ENCODE data around the gene ARHGEF7. TPM values are rescaled to one million over a fixed set of nuclear protein-coding genes. Genes with fewer than 3 reads are reported as not detected.

Gene ARHGEF7
- total RNA-seq, 2 experiments from 2014 or later = 39.5 to 51.3 TPM

DNA sequence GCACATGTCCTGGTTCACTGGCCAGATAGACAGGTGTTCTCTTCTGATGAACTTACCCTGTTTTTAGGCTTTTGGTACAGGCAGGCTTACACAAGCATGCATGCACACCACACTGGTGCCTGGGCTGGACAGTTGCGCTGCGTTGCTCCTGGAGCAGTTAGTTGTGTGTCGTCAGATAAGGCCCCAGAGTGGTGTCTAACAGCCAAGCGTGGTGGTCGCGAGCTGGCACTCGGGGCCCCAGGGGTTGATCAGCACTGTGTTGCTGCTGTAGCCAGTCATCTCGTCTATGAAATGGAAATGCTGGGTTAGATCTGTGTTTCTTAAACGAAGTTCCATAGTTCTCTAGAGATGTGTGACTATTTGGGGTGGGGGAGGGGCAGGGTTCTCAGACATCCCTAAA lies 180.8 kb downstream of the ARHGEF7 start:
- Histone ChIP-seq H3K79me2 (ENCODE audit: insufficient read depth, low read depth, low read length) (no peaks in the 10 kb centered on the region), H3K4me2 (ENCODE audit: low read length) (no peak overlapping the region), H3K9me3 (ENCODE audit: low read length) (no peaks in the 10 kb centered on the region), H4K20me1 (ENCODE audit: insufficient read depth, low read length) (no peaks in the 10 kb centered on the region), H3K4me1 (ENCODE audit: insufficient read depth, low read length, poor library complexity, severe bottlenecking) (no peaks in the 10 kb centered on the region), H3K36me3 (ENCODE audit: insufficient read depth, low read length) (peaks cover 50% of the 10 kb centered on the region), H2AFZ (ENCODE audit: low read length) (no peak overlapping the region), H3K27ac (ENCODE audit: low read depth, low read length, poor library complexity, severe bottlenecking) (no peak overlapping the region), H3K9me2 (ENCODE audit: insufficient read depth, low read length) (no peaks in the 10 kb centered on the region), H3K4me3 (ENCODE audit: low read depth, low read length, poor library complexity, severe bottlenecking) (no peak overlapping the region)
- DNase-seq (ENCODE audit: low spot score) = no peak
- ChIA-PET POLR2A (no interaction called here), CTCF (ENCODE audit: unreplicated experiment) (no interaction called here)
- intact Hi-C loops (cut with micrococcal nuclease; ENCODE audit: unreplicated experiment) = no loop called here
- TF ChIP-seq EZH2phosphoT487 (IDR thresholded peaks at IDR 0.05; ENCODE audit: borderline replicate concordance, low read depth, low read length) (no peak), CTCF (conservative IDR thresholded peaks at IDR 0.05; ENCODE audit: low read length) (no peak)
- BruUV-seq (replicated peaks) = no TSS peak

GRCh38 chr13:111296417-111296816 lies 181.3 kb downstream of the ARHGEF7 start:
- H3K4me2 ChIP-seq (ENCODE audit: low read length) = no peak overlapping the region
- TF ChIP-seq EZH2phosphoT487 (IDR thresholded peaks at IDR 0.05; ENCODE audit: borderline replicate concordance, low read depth, low read length) (no peak), CTCF (conservative IDR thresholded peaks at IDR 0.05; ENCODE audit: low read length) (no peak)
- no peaks in the 10 kb centered on the region for H3K79me2 ChIP-seq (ENCODE audit: insufficient read depth, low read depth, low read length)
- intact Hi-C loops (cut with micrococcal nuclease; ENCODE audit: unreplicated experiment) = no loop called here
- H3K9me2 ChIP-seq (ENCODE audit: insufficient read depth, low read length) = no peaks in the 10 kb centered on the region
- no peak overlapping the region for H2AFZ ChIP-seq (ENCODE audit: low read length)
- H3K4me3 ChIP-seq (ENCODE audit: low read depth, low read length, poor library complexity, severe bottlenecking) = no peak overlapping the region
- CTCF ChIA-PET (ENCODE audit: unreplicated experiment) = no interaction called here
- POLR2A ChIA-PET = no interaction called here
- no peaks in the 10 kb centered on the region for H3K9me3 ChIP-seq (ENCODE audit: low read length)
- peaks cover 50% of the 10 kb centered on the region for H3K36me3 ChIP-seq (ENCODE audit: insufficient read depth, low read length)
- no peaks in the 10 kb centered on the region for H4K20me1 ChIP-seq (ENCODE audit: insufficient read depth, low read length)
- no peak for DNase-seq (ENCODE audit: low spot score)
- no peak overlapping the region for H3K27ac ChIP-seq (ENCODE audit: low read depth, low read length, poor library complexity, severe bottlenecking)
- no TSS peak for BruUV-seq (replicated peaks)
- H3K4me1 ChIP-seq (ENCODE audit: insufficient read depth, low read length, poor library complexity, severe bottlenecking) = no peaks in the 10 kb centered on the region

GRCh38 chr13:111298214-111298975 lies 183.3 kb downstream of the ARHGEF7 start:
- no peak overlapping the region for H2AFZ ChIP-seq (ENCODE audit: low read length)
- no peaks in the 10 kb centered on the region for H3K9me2 ChIP-seq (ENCODE audit: insufficient read depth, low read length)
- H3K36me3 ChIP-seq (ENCODE audit: insufficient read depth, low read length) = peaks cover 51% of the 10 kb centered on the region
- H4K20me1 ChIP-seq (ENCODE audit: insufficient read depth, low read length) = no peaks in the 10 kb centered on the region
- intact Hi-C loops (cut with micrococcal nuclease; ENCODE audit: unreplicated experiment) = no loop called here
- no peak overlapping the region for H3K4me2 ChIP-seq (ENCODE audit: low read length)
- H3K4me3 ChIP-seq (ENCODE audit: low read depth, low read length, poor library complexity, severe bottlenecking) = no peak overlapping the region
- no peaks in the 10 kb centered on the region for H3K9me3 ChIP-seq (ENCODE audit: low read length)
- ChIA-PET POLR2A (no interaction called here), CTCF (ENCODE audit: unreplicated experiment) (no interaction called here)
- DNase-seq (ENCODE audit: low spot score) = no peak
- no peaks in the 10 kb centered on the region for H3K79me2 ChIP-seq (ENCODE audit: insufficient read depth, low read depth, low read length)
- H3K27ac ChIP-seq (ENCODE audit: low read depth, low read length, poor library complexity, severe bottlenecking) = no peak overlapping the region
- no TSS peak for BruUV-seq (replicated peaks)
- H3K4me1 ChIP-seq (ENCODE audit: insufficient read depth, low read length, poor library complexity, severe bottlenecking) = no peaks in the 10 kb centered on the region
- TF ChIP-seq EZH2phosphoT487 (IDR thresholded peaks at IDR 0.05; ENCODE audit: borderline replicate concordance, low read depth, low read length) (no peak), CTCF (conservative IDR thresholded peaks at IDR 0.05; ENCODE audit: low read length) (no peak)
